Measurements from ENCODE around the gene INSR.

INSR gene

GRCh38 chr19:7264858-7265257 is 29.4 kb downstream of the INSR start:
- peaks cover 4% of the 10 kb centered on the region for H3K4me1 ChIP-seq (ENCODE audit: control insufficient read depth, insufficient read depth, low read length)
- H3K27ac ChIP-seq (ENCODE audit: extremely low read depth, low read depth, low read length) = no peak overlapping the region
- peaks cover 0 to 14% of the 10 kb centered on the region in 2 experiments; a peak in 2 of 3 replicates for H3K36me3 ChIP-seq (ENCODE audit: control insufficient read depth in 2 of 2, insufficient read depth in 1 of 2, low read length in 2 of 2)
- H3K9me3 ChIP-seq (ENCODE audit: control insufficient read depth, insufficient read depth, low read depth, low read length) = no peaks in the 10 kb centered on the region
- ChIA-PET CTCF (interaction anchor here (0.6 to 1.2 kb wide), 2 partner anchors 75 to 162 kb away, joined by 3 to 4 read pairs; no protein-coding TSS in a partner anchor), POLR2A (no interaction called here)
- no peak for TF ChIP-seq ZNF416 (tag by site-specific recombination; IDR thresholded peaks at IDR 0.05)
- no peak for TF ChIP-seq ZNF529 (tag by site-specific recombination; IDR thresholded peaks at IDR 0.05; ENCODE audit: insufficient replicate concordance)
- TF ChIP-seq ZNF580 (tag by site-specific recombination; IDR thresholded peaks at IDR 0.05) = peak; percentile 22; the same call in 1 of the 2 replicates
- TF ChIP-seq ZNF138 (tag by site-specific recombination; IDR thresholded peaks at IDR 0.05; ENCODE audit: borderline replicate concordance) = no peak
- TF ChIP-seq ZNF623 (tag by site-specific recombination; IDR thresholded peaks at IDR 0.05) = no peak
- TF ChIP-seq ZBTB20 (tag by site-specific recombination; IDR thresholded peaks at IDR 0.05) = no peak
- TF ChIP-seq ZNF701 (tag by site-specific recombination; IDR thresholded peaks at IDR 0.05) = no peak
- no peak overlapping the region for H3K4me3 ChIP-seq (ENCODE audit: low read depth, low read length)

GRCh38 chr19:7263521-7263920 is 30.7 kb downstream of the INSR start:
- no peak overlapping the region for H3K4me3 ChIP-seq (ENCODE audit: low read depth, low read length)
- H3K36me3 ChIP-seq (ENCODE audit: control insufficient read depth in 2 of 2, insufficient read depth in 1 of 2, low read length in 2 of 2) = peaks cover 0 to 14% of the 10 kb centered on the region in 2 experiments; a peak in 2 of 3 replicates
- H3K27ac ChIP-seq (ENCODE audit: extremely low read depth, low read depth, low read length) = no peak overlapping the region
- CTCF ChIA-PET = interaction anchor here (0.6 to 1.0 kb wide), 3 partner anchors 38 to 63 kb away, joined by 3 to 5 read pairs (median 3); no protein-coding TSS in a partner anchor
- TF ChIP-seq ZNF26 (tag by site-specific recombination; IDR thresholded peaks at IDR 0.05) (no peak), INSM2 (tag by site-specific recombination; IDR thresholded peaks at IDR 0.05) (no peak), EGR2 (tag by site-specific recombination; IDR thresholded peaks at IDR 0.05; ENCODE audit: low read depth) (no peak), ZNF266 (tag by site-specific recombination; IDR thresholded peaks at IDR 0.05; ENCODE audit: low read depth) (no peak), GFI1B (tag by site-specific recombination; IDR thresholded peaks at IDR 0.05) (no peak), ZFP69B (tag by site-specific recombination; IDR thresholded peaks at IDR 0.05) (no peak), ZNF354C (tag by site-specific recombination; IDR thresholded peaks at IDR 0.05; ENCODE audit: borderline replicate concordance, low read depth) (no peak), KLF7 (tag by site-specific recombination; IDR thresholded peaks at IDR 0.05; ENCODE audit: borderline replicate concordance) (no peak), ZNF629 (tag by site-specific recombination; IDR thresholded peaks at IDR 0.05) (no peak), ZBTB48 (tag by site-specific recombination; IDR thresholded peaks at IDR 0.05) (no peak), ZEB2 (tag by site-specific recombination; IDR thresholded peaks at IDR 0.05) (no peak), ZBTB49 (tag by site-specific recombination; IDR thresholded peaks at IDR 0.05; ENCODE audit: low read depth) (no peak), ZNF843 (tag by site-specific recombination; IDR thresholded peaks at IDR 0.05) (no peak), ZNF529 (tag by site-specific recombination; IDR thresholded peaks at IDR 0.05; ENCODE audit: insufficient replicate concordance) (no peak), ZNF416 (tag by site-specific recombination; IDR thresholded peaks at IDR 0.05) (no peak)
- H3K9me3 ChIP-seq (ENCODE audit: control insufficient read depth, insufficient read depth, low read depth, low read length) = no peaks in the 10 kb centered on the region
- H3K4me1 ChIP-seq (ENCODE audit: control insufficient read depth, insufficient read depth, low read length) = peaks cover 4% of the 10 kb centered on the region
- POLR2A ChIA-PET = interaction anchor here (0.8 kb wide), 1 partner anchor 31 kb away, joined by 3 read pairs; the partner anchor contains the start of gene INSR
